K562 (cell line): ENCODE measurements around the gene CNKSR3. TPM values are rescaled to one million over a fixed set of nuclear protein-coding genes. Genes with fewer than 3 reads are reported as not detected.

Source experiments
- ATAC-seq: fragments of 200-7000 bp; cut with Tn5 transposase; 3 replicates; pipeline ENCODE4 v1.9.1; 2020; ENCODE audit warnings: moderate library complexity
- BruUV-seq: library from RNA; stranded (reverse); fragments of 400-500 nt; replicated peaks from 2 replicates; lab custom pipeline; 2021; lab: Mats Ljungman, UMichigan
- CTCF ChIA-PET: fragments of 300-600 bp; formaldehyde crosslinking; extraction: SDS; loops from one replicate; lab custom pipeline; 2021; ENCODE audit warnings: low intra/inter-chr PET ratio; lab: Yijun Ruan, JAX
- POLR2A ChIA-PET: fragments of 300-600, 350-650 bp; sonication (Branson Sonifier 250); formaldehyde crosslinking; extraction: SDS; loops from one replicate; lab custom pipeline; 2021; ENCODE audit warnings: antibody characterized with exemption, inconsistent platforms; lab: Yijun Ruan, JAX
- DNase-seq, 4 experiments: peaks; one replicate each; pipeline versions ENCODE4 v3.0.0 to v3.0.0-alpha.2; 2011 to 2018; ENCODE audit warnings: low spot score in 3 of 4, mixed read lengths in 3 of 4; ENCODE audit errors: extremely low read depth in 1 of 4
- FAIRE-seq: peaks from 2 replicates; lab custom pipeline; 2011; peaks lifted over from hg19 to GRCh38; lab: Jason Lieb, UNC
- H2AFZ ChIP-seq: 2 replicates; pipeline ENCODE4 v1.6.0; 2011; ENCODE audit warnings: low read depth, low read length, control low read depth, inconsistent platforms
- H3K27ac ChIP-seq: fragments of 200-600 bp; 3 replicates; pipeline ENCODE4 v1.8.0; 2011; ENCODE audit warnings: low read depth, mild to moderate bottlenecking, control low read depth, inconsistent platforms, low read length, moderate library complexity, mixed read lengths; ENCODE audit errors: extremely low read depth
- H3K27me3 ChIP-seq, 2 experiments: fragments of 300-600 bp in 1 of 2; 2 replicates in 1 of 2; 3 replicates in 1 of 2; pipeline versions ENCODE4 v1.6.0 to v1.8.0; 2011; ENCODE audit warnings: inconsistent platforms in 2 of 2, low read length in 2 of 2, mild to moderate bottlenecking in 1 of 2, mixed read lengths in 1 of 2, moderate library complexity in 1 of 2; ENCODE audit not compliant: control insufficient read depth in 2 of 2, insufficient read depth in 2 of 2
- H3K36me3 ChIP-seq: fragments of 300-600 bp; 3 replicates; pipeline ENCODE4 v1.8.0; 2011; ENCODE audit warnings: mild to moderate bottlenecking, low read length, inconsistent platforms; ENCODE audit not compliant: control insufficient read depth, insufficient read depth
- H3K4me1 ChIP-seq, 2 experiments: fragments of 200-600 bp in 1 of 2; replicated peaks in 1 of 2; 2 replicates in 1 of 2; 3 replicates in 1 of 2; pipeline versions ENCODE4 v1.5.1 to v1.8.0; 2011; ENCODE audit warnings: inconsistent platforms in 2 of 2, low read length in 2 of 2, mild to moderate bottlenecking in 1 of 2, mixed read lengths in 1 of 2, moderate library complexity in 1 of 2; ENCODE audit not compliant: control insufficient read depth in 2 of 2, insufficient read depth in 2 of 2
- H3K4me2 ChIP-seq: 2 replicates; pipeline ENCODE4 v1.6.1; 2011; ENCODE audit warnings: low read length, control low read depth, inconsistent platforms, mixed read lengths; ENCODE audit not compliant: insufficient read depth
- H3K4me3 ChIP-seq: fragments of 200-600 bp; sonication (generic), shearing (Covaris generic); 2 replicates; pipeline ENCODE4 v1.5.1; 2016; ENCODE audit warnings: control low read depth, inconsistent platforms
- H3K79me2 ChIP-seq: fragments of 200-600 bp; 3 replicates; pipeline ENCODE4 v1.8.0; 2011; ENCODE audit warnings: low read length, inconsistent platforms; ENCODE audit not compliant: control insufficient read depth, insufficient read depth
- H3K9ac ChIP-seq, 2 experiments: 2 replicates each; pipeline versions ENCODE4 v1.6.0 to v1.6.1; 2011; ENCODE audit warnings: low read depth in 2 of 2, low read length in 2 of 2, control low read depth in 1 of 2, inconsistent platforms in 1 of 2, mild to moderate bottlenecking in 1 of 2, mixed read lengths in 1 of 2; ENCODE audit not compliant: insufficient read depth in 1 of 2
- H3K9me1 ChIP-seq: one replicate; pipeline ENCODE4 v1.6.0; 2011; ENCODE audit warnings: inconsistent platforms, mild to moderate bottlenecking, low read length, moderate library complexity; ENCODE audit not compliant: control insufficient read depth, insufficient read depth
- H3K9me3 ChIP-seq: replicated peaks from 2 replicates; pipeline ENCODE4 v1.5.1; 2011; ENCODE audit warnings: low read depth, low read length, inconsistent platforms; ENCODE audit not compliant: control insufficient read depth, insufficient read depth
- H4K20me1 ChIP-seq: replicated peaks from 2 replicates; pipeline ENCODE4 v1.6.1; 2011; ENCODE audit warnings: low read length, inconsistent platforms, mixed read lengths; ENCODE audit not compliant: control insufficient read depth, insufficient read depth
- CHD4 ChIP-seq: fragments of 200-600 bp; sonication (generic); IDR thresholded peaks from 3 replicates; pipeline ENCODE4 v1.6.1; 2012; ENCODE audit warnings: low read depth, mild to moderate bottlenecking, mixed read lengths, low read length, inconsistent platforms; ENCODE audit not compliant: insufficient read depth, insufficient replicate concordance, poor library complexity, severe bottlenecking
- CREM ChIP-seq: IDR thresholded peaks from 2 replicates; pipeline ENCODE4 v1.6.1; 2014; ENCODE audit warnings: antibody characterized with exemption, low read depth
- EZH2 ChIP-seq: IDR thresholded peaks from 2 replicates; pipeline ENCODE4 v1.6.1; 2012; ENCODE audit warnings: low read depth, mild to moderate bottlenecking, inconsistent platforms, low read length, borderline replicate concordance
- MAFG ChIP-seq: fragments of 450-650 bp; conservative IDR thresholded peaks from 2 replicates; pipeline ENCODE4 v1.6.1; 2016; ENCODE audit warnings: missing genetic modification characterization, missing compliant biosample characterization
- MIER1 ChIP-seq: fragments of 450-650 bp; IDR thresholded peaks from 2 replicates; pipeline ENCODE4 v1.6.1; 2016; ENCODE audit warnings: antibody characterized with exemption, mild to moderate bottlenecking, low read depth
- NFXL1 ChIP-seq: fragments of 450-650 bp; formaldehyde crosslinking; IDR thresholded peaks from 2 replicates; pipeline ENCODE4 v1.4.0; 2021; ENCODE audit warnings: mild to moderate bottlenecking
- NR2C2 ChIP-seq, 2 experiments: fragments of 200-800 bp in 1 of 2; sonication (Bioruptor generic) in 1 of 2; sonication (generic) in 1 of 2; formaldehyde crosslinking in 1 of 2; IDR thresholded peaks; 2 replicates each; pipeline versions ENCODE4 v1.6.1 to v1.8.0; 2016 to 2022; ENCODE audit warnings: mild to moderate bottlenecking in 1 of 2, missing compliant biosample characterization in 1 of 2, missing genetic modification characterization in 1 of 2, missing genetic modification reagents in 1 of 2
- NR4A1 ChIP-seq, 2 experiments: fragments of 250-450 bp in 1 of 2; fragments of 450-650 bp in 1 of 2; sonication (Bioruptor Pico) in 1 of 2; IDR thresholded peaks; 2 replicates each; pipeline versions ENCODE4 v1.4.0 to v1.6.1; 2016 to 2020; ENCODE audit warnings: mild to moderate bottlenecking in 2 of 2, missing compliant biosample characterization in 1 of 2, missing genetic modification characterization in 1 of 2, moderate library complexity in 1 of 2
- XRCC3 ChIP-seq: fragments of 450-650 bp; IDR thresholded peaks from 2 replicates; pipeline ENCODE4 v1.6.1; 2017; ENCODE audit warnings: mild to moderate bottlenecking, moderate library complexity
- ZFP36 ChIP-seq: fragments of 150-350 bp; IDR thresholded peaks from 2 replicates; pipeline ENCODE4 v1.6.1; 2018; ENCODE audit warnings: low read length, low read depth; ENCODE audit not compliant: partially characterized antibody
- ZNF124 ChIP-seq: sonication (generic); formaldehyde crosslinking; IDR thresholded peaks from 2 replicates; pipeline ENCODE4 v1.8.1; 2022; ENCODE audit warnings: missing genetic modification reagents
- ZNF165 ChIP-seq: fragments of 250-450 bp; sonication (Bioruptor Pico); IDR thresholded peaks from 2 replicates; pipeline ENCODE4 v1.4.0; 2020; ENCODE audit warnings: borderline replicate concordance
- ZNF445 ChIP-seq: fragments of 250-450 bp; sonication (Bioruptor Pico); IDR thresholded peaks from 2 replicates; pipeline ENCODE4 v1.4.0; 2020; ENCODE audit warnings: low read depth, mild to moderate bottlenecking, moderate library complexity
- WGBS: fragments of 100-300 bp; shearing (Covaris generic); methylation state at CpG from one replicate; pipeline ENCODE4 v1.1.6; 2016; ENCODE audit warnings: low coverage, mixed read lengths; ENCODE audit not compliant: insufficient coverage; ENCODE audit errors: missing lambda C conversion rate; 5-methylcytosine and 5-hydroxymethylcytosine counted together
- in situ Hi-C: fragments of 300-500 bp; cut with MboI; formaldehyde crosslinking; loops from 4 replicates; pipeline ENCODE4 v1.15.0; 2018; ENCODE audit warnings: inconsistent platforms, mixed read lengths
- intact Hi-C: fragments of 100-400 bp; cut with micrococcal nuclease; formaldehyde crosslinking; loops from 2 replicates; pipeline ENCODE4 v1.14.2; 2022
- polyA plus RNA-seq, 8 experiments: library from polyadenylated mRNA; depleted of rRNA in 4 of 8; stranded (reverse) in 5 of 8; unstranded in 3 of 8; fragments of >200 nt; fragmentation: Nextera tagmentation in 2 of 8; fragmentation: Illumina TruSeq in 1 of 8; extraction: Ambion mirVana in 2 of 8; extraction: Trizol in 1 of 8; gene quantifications; 2 replicates each; pipeline versions ENCODE4 v1.2.1 to v1.2.3, GENCODE V29; 2011 to 2014; ENCODE audit warnings: inconsistent platforms in 1 of 8, missing spikeins in 1 of 8
- total RNA-seq, 7 experiments: library from RNA; depleted of rRNA in 6 of 7; stranded (reverse); fragments of >200 nt in 6 of 7; fragmentation: Illumina TruSeq in 2 of 7; extraction: Trizol in 2 of 7; gene quantifications; 2 replicates each; pipeline versions ENCODE4 v1.2.1 to v1.2.3, GENCODE V29; 2011 to 2021; ENCODE audit warnings: low replicate concordance in 1 of 7
- TF ChIP-seq, protein P1 (sequence below): sonication (generic); formaldehyde crosslinking; IDR thresholded peaks from 2 replicates; pipeline ENCODE4 v1.8.0; 2022; ENCODE audit warnings: missing genetic modification reagents, mild to moderate bottlenecking, borderline replicate concordance
- TF ChIP-seq, protein P2 (sequence below), 2 experiments: fragments of 450-650 bp in 1 of 2; sonication (generic) in 1 of 2; formaldehyde crosslinking in 1 of 2; IDR thresholded peaks in 1 of 2; conservative IDR thresholded peaks in 1 of 2; 2 replicates each; pipeline versions ENCODE4 v1.6.1 to v1.8.1; 2016 to 2023; ENCODE audit warnings: mild to moderate bottlenecking in 2 of 2, moderate library complexity in 2 of 2, inconsistent platforms in 1 of 2, missing genetic modification reagents in 1 of 2
- TF ChIP-seq, protein P3 (sequence below): fragments of 450-650 bp; IDR thresholded peaks from 2 replicates; pipeline ENCODE4 v1.6.1; 2017; ENCODE audit warnings: mild to moderate bottlenecking, moderate library complexity

CNKSR3 gene
- total and polyA plus RNA-seq, 9 of the 15 experiments (the other 6 are each of a cell fraction or from before 2014, with no cell fraction given), result 4.5 to 29.6 (median 9.5) TPM

DNA sequence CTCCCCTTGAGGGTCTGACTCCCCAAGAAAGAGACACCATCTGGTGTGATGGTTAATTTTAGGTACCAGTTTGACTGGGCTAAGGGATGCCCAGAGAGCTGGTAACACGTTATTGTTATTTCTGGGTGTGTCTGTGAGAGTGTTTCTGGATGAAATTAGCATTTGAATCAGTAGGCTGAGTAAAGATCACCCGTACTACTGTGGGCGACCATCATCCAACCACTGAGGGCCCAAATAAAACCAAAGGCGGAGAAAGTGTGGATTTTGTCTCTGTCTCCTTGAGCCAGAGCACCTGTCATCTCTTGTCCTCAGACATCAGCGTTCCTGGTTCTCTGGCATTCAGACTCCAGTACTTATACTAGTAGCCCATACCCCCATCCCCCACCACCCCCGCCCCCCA, 7.9 kb upstream of the CNKSR3 start:
- WGBS, result 66% methylated on average over 6 of the region's 6 CpGs
- ATAC-seq (no peak), FAIRE-seq (no peak), DNase-seq (no peak)
- CTCF ChIA-PET, result no interaction called here
- Histone ChIP-seq H2AFZ (no peak overlapping the region), H3K4me2 (no peak overlapping the region), H3K4me3 (no peak overlapping the region), H3K9me1 (no peaks in the 10 kb centered on the region), H3K27me3 (no peaks in the 10 kb centered on the region), H3K36me3 (no peaks in the 10 kb centered on the region), H4K20me1 (no peaks in the 10 kb centered on the region), H3K4me1 (peaks cover 5 to 30% of the 10 kb centered on the region in 2 experiments; a peak in 4 of 5 replicates), H3K27ac (no peak overlapping the region), H3K9me3 (peaks cover 8% of the 10 kb centered on the region), H3K9ac (no peak overlapping the region), H3K79me2 (no peaks in the 10 kb centered on the region)
- intact Hi-C loops, result no loop called here
- in situ Hi-C loops, result loop anchor here (25.0 kb wide), 1 partner anchor 1531 kb away; the partner anchor contains the start of gene FBXO5
- TF ChIP-seq EZH2 (no peak), CHD4 (no peak), NR2C2 (CRISPR knock-in tag; IDR thresholded peaks at IDR 0.05) (no peak), NR2C2 (tag; IDR thresholded peaks at IDR 0.05) (no peak), ZNF445 (CRISPR knock-in tag) (no peak), MIER1 (no peak), XRCC3 (no peak), ZNF165 (no peak), MAFG (no peak), CREM (no peak), NFXL1 (CRISPR knock-in tag) (no peak), ZNF124 (CRISPR knock-in tag) (no peak), ZFP36 (no peak), NR4A1 (CRISPR knock-in tag; IDR thresholded peaks at IDR 0.05) (no peak), NR4A1 (tag; IDR thresholded peaks at IDR 0.05) (no peak)
- TF ChIP-seq, protein P1, sequence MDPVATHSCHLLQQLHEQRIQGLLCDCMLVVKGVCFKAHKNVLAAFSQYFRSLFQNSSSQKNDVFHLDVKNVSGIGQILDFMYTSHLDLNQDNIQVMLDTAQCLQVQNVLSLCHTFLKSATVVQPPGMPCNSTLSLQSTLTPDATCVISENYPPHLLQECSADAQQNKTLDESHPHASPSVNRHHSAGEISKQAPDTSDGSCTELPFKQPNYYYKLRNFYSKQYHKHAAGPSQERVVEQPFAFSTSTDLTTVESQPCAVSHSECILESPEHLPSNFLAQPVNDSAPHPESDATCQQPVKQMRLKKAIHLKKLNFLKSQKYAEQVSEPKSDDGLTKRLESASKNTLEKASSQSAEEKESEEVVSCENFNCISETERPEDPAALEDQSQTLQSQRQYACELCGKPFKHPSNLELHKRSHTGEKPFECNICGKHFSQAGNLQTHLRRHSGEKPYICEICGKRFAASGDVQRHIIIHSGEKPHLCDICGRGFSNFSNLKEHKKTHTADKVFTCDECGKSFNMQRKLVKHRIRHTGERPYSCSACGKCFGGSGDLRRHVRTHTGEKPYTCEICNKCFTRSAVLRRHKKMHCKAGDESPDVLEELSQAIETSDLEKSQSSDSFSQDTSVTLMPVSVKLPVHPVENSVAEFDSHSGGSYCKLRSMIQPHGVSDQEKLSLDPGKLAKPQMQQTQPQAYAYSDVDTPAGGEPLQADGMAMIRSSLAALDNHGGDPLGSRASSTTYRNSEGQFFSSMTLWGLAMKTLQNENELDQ, result no peak
- TF ChIP-seq, protein P2, sequence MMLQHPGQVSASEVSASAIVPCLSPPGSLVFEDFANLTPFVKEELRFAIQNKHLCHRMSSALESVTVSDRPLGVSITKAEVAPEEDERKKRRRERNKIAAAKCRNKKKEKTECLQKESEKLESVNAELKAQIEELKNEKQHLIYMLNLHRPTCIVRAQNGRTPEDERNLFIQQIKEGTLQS (IDR thresholded peaks at IDR 0.05), result no peak
- TF ChIP-seq, protein P2 (CRISPR knock-in tag; conservative IDR thresholded peaks at IDR 0.05), result no peak
- TF ChIP-seq, protein P3, sequence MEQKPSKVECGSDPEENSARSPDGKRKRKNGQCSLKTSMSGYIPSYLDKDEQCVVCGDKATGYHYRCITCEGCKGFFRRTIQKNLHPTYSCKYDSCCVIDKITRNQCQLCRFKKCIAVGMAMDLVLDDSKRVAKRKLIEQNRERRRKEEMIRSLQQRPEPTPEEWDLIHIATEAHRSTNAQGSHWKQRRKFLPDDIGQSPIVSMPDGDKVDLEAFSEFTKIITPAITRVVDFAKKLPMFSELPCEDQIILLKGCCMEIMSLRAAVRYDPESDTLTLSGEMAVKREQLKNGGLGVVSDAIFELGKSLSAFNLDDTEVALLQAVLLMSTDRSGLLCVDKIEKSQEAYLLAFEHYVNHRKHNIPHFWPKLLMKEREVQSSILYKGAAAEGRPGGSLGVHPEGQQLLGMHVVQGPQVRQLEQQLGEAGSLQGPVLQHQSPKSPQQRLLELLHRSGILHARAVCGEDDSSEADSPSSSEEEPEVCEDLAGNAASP, result no peak
- no TSS peak for BruUV-seq
- POLR2A ChIA-PET, result interaction anchor here (0.6 kb wide), 1 partner anchor 19 kb away, joined by 3 read pairs; no protein-coding TSS in a partner anchor
